HL-60 (cell line): ENCODE measurements around the gene UBTF.

Experiments used
- CTCF ChIP-seq: IDR thresholded peaks from one replicate; pipeline ENCODE4 v1.5.1; 2011; ENCODE audit warnings: low read length, control low read depth, inconsistent platforms; ENCODE audit not compliant: insufficient read depth
- GABPA ChIP-seq: IDR thresholded peaks from 2 replicates; pipeline ENCODE4 v1.6.1; 2012; ENCODE audit warnings: low read depth
- POLR2AphosphoS5 ChIP-seq: IDR thresholded peaks from 2 replicates; pipeline ENCODE4 v1.6.1; 2012; ENCODE audit warnings: low read depth
- REST ChIP-seq: IDR thresholded peaks from 2 replicates; pipeline ENCODE4 v1.6.1; 2012; ENCODE audit warnings: low read depth; ENCODE audit not compliant: insufficient replicate concordance
- SPI1 ChIP-seq: IDR thresholded peaks from 2 replicates; pipeline ENCODE4 v1.6.1; 2012; ENCODE audit warnings: low read depth, mild to moderate bottlenecking, borderline replicate concordance

DNA sequence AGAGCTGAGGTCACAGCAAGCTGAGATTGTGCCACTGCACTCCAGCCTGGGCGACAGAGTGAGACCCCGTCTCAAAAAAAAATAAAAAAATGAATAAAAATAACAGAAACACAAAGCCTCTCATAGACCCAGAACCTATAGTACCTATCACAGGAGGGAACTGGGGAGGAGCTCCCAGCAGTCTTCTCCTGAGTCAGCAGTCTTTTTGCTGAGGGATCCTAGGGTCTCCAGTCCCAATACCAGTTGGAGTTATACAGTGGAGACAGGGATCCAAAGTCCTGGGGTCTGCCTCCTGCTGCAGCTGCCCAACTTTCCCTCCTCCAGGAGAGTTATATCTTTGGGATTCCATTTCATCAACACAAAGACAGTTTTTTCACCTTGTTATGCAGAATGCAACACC, 36.5 kb downstream of the UBTF start:
- TF ChIP-seq CTCF (no peak), REST (no peak), POLR2AphosphoS5 (no peak), GABPA (no peak), SPI1 (no peak)
